ENCODE data around the gene ADH1C. TPM values are rescaled to one million over a fixed set of nuclear protein-coding genes. Genes with fewer than 3 reads are reported as not detected.
A peak's percentile ranks its signal among the peaks of the same experiment; 100 is the strongest.
"Not testable (repeated sequence)": the region's sequence is repeated elsewhere in the genome, so short reads cannot be mapped to it uniquely, and the experiment has no call there.

The ADH1C gene
- total and polyA plus RNA-seq, 8 donors = 1.2 to 26.4 (median 22.1) TPM

DNA sequence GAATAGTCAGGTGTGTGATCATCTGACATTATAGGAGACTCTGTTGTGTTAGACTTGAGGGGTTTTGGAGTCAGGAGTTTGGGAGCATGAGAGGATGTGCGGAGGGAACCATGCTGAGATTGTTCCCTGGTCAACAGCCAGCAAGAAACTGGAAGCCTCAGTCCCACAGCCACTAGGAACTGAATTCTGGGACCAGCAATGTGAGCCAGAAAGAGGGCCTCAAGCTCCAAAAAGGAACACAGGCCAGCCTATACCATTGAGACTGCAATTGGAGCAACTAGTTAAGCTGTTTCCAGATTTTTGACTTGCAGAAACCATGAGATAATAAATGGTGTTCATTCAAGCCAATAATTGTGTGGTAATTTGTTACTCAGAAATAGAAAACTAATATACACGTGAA, 22.7 kb downstream of the ADH1C start:
- no peak for DNase-seq
- no peaks in the 10 kb centered on the region for H3K27me3 ChIP-seq
- no peak for TF ChIP-seq CTCF (IDR thresholded peaks at IDR 0.05)
- peaks cover 0 to 2% of the 10 kb centered on the region in 2 donors for H3K4me1 ChIP-seq
- H3K36me3 ChIP-seq = no peaks in the 10 kb centered on the region
- H3K9me3 ChIP-seq = peaks cover 0 to 14% of the 10 kb centered on the region in 2 donors
- ATAC-seq = no peak
- no peak overlapping the region for H3K27ac ChIP-seq
- no peak overlapping the region for H3K4me3 ChIP-seq
- intact Hi-C loops (cut with DNase I) = no loop called here

- peak overlapping the region; percentile 6 to 16 for H3K27ac ChIP-seq
- intact Hi-C loops (cut with DNase I) = no loop called here
These were observed 27.6 kb downstream of the ADH1C start for GRCh38 chr4:99324979-99325378.

DNA sequence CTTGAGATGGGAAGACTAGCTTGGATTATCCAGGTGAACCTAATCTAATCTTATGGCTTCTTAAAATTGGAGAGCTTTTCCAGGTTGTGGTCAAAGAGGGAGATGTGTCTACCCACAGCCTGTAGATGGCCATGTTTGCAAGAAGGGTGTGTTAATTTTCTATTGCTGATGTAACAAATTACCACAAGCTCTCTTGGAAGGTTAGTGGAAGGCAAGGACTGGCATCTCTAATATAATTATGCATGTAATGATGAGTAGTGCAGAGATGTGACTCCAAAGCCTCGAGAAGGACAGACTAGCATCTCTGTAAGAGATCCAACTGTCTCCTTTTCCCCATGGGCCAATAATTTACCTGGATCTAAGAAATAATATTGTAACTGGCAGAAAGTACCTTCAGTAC, 28.2 kb downstream of the ADH1C start:
- DNase-seq (no peak), ATAC-seq (no peak)
- Histone ChIP-seq H3K36me3 (no peaks in the 10 kb centered on the region), H3K4me3 (no peak overlapping the region), H3K27me3 (no peaks in the 10 kb centered on the region), H3K4me1 (peaks cover 4 to 5% of the 10 kb centered on the region in 2 donors), H3K27ac (peak overlapping the region; percentile 14 to 16), H3K9me3 (peaks cover 0 to 11% of the 10 kb centered on the region in 2 donors)
- no peak for TF ChIP-seq CTCF (IDR thresholded peaks at IDR 0.05)
- intact Hi-C loops (cut with DNase I) = no loop called here

More at GRCh38 chr4:99324979-99325378, 27.6 kb downstream of the ADH1C start:
- no peak overlapping the region for H3K4me3 ChIP-seq
- peaks cover 0 to 11% of the 10 kb centered on the region in 2 donors for H3K9me3 ChIP-seq
- no peaks in the 10 kb centered on the region for H3K36me3 ChIP-seq
- peak; percentile 61 for ATAC-seq
- TF ChIP-seq CTCF (IDR thresholded peaks at IDR 0.05) = no peak
- peak in 3 of 4 donors; percentile 39 to 94 (median 92) for DNase-seq
- H3K27me3 ChIP-seq = no peaks in the 10 kb centered on the region
- H3K4me1 ChIP-seq = peaks cover 4 to 5% of the 10 kb centered on the region in 2 donors

GRCh38 chr4:99323756-99324155, 28.8 kb downstream of the ADH1C start:
- Histone ChIP-seq H3K4me3 (no peak overlapping the region), H3K27me3 (no peaks in the 10 kb centered on the region), H3K36me3 (no peaks in the 10 kb centered on the region), H3K4me1 (peaks cover 4 to 5% of the 10 kb centered on the region in 2 donors), H3K27ac (peak overlapping the region; percentile 14 to 16), H3K9me3 (peaks cover 0 to 11% of the 10 kb centered on the region in 2 donors)
- DNase-seq (peak in 2 of 4 donors; percentile 76 to 88), ATAC-seq (peak; percentile 52)
- TF ChIP-seq CTCF (IDR thresholded peaks at IDR 0.05) = no peak
- intact Hi-C loops (cut with DNase I) = no loop called here

DNA sequence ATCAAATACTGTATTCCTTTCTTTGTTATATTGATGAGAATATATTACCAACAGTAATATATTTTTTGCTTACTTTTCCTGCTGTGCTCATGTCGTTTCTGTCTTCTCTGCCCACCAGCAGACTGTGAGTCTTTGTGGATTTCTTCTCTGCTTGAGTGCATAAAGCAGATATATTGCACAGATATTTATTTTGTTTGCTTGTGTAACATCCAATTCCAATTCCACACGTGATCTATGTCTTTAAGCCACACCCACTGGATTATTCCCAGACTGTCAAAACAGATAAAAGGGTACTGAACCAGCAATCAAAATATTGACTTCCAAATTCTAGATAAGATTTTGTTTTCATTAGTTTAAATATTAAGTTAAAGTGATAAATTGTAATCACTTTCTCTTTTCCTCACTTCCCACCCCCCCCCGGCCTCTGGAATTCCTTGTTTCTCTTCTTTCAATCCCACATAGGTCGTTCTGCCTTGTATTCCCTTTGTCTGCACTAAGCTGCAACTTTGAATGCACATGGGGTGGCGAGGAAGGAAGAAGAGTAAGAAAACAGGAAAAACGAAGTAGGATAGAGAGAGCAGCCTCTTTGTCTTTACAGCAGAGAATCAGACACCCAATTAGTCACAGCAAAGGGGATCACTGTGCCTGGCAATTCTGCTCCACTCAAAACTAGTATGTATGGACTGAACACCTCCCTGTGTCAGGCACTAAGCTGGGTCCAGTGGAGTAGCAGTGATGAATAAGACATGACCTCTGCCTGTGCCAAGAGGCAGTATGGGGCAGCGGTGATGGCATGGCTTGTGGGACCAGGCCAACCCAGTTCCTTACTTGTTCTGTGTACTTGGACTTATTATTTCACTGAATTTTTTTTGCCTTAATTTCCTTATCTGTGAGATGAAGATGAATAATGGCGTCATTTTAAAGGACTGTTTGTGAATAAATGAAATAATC, 31.0 kb downstream of the ADH1C start, which contains the start of gene ADH1B:
ADH1B (minus strand) TSS at position 161 of the 951 bp plus-strand sequence; CDS start at position 91, 70 bp downstream.
- DNase-seq = peak in 2 of 4 donors; percentile 64 to 73
- H3K36me3 ChIP-seq = no peaks in the 10 kb centered on the region
- ATAC-seq = peak; percentile 25
- H3K9me3 ChIP-seq = no peaks in the 10 kb centered on the region
- intact Hi-C loops (cut with DNase I) = no loop called here
- peak within 1 kb of the TSS; percentile 24 to 26 for H3K4me3 ChIP-seq
- TF ChIP-seq CTCF (IDR thresholded peaks at IDR 0.05) = no peak
- no peaks in the 10 kb centered on the region for H3K27me3 ChIP-seq
- H3K27ac ChIP-seq = peak within 1 kb of the TSS; percentile 34 to 68
- H3K4me1 ChIP-seq = peaks cover 4 to 5% of the 10 kb centered on the region in 2 donors

- H3K36me3 ChIP-seq; H3K27me3 ChIP-seq; DNase-seq; H3K4me3 ChIP-seq; ATAC-seq; H3K9me3 ChIP-seq; intact Hi-C loops (cut with DNase I); H3K4me1 ChIP-seq: not testable (repeated sequence)
- H3K27ac ChIP-seq = peak overlapping the region in 1 of 2 donors; percentile 68
These were observed 34.7 kb downstream of the ADH1C start for GRCh38 chr4:99317811-99318210.

Data from left lung (tissue), 10 donors.